ENCODE results near the gene DNMT3L.
A peak's percentile ranks its signal among the peaks of the same experiment; 100 is the strongest.
"Not testable (repeated sequence)": the region's sequence is repeated elsewhere in the genome, so short reads cannot be mapped to it uniquely, and the experiment has no call there.

DNMT3L gene

GRCh38 chr21:44295646-44296045 is 33.9 kb upstream of the DNMT3L start:
- no peak for DNase-seq (ENCODE audit: low read depth)
- H3K4me3 ChIP-seq (ENCODE audit: low read depth, low read length), result no peak overlapping the region

GRCh38 chr21:44295163-44295573 is 33.5 kb upstream of the DNMT3L start:
- no peak overlapping the region for H3K4me3 ChIP-seq (ENCODE audit: low read depth, low read length)
- DNase-seq (ENCODE audit: low read depth), result no peak

DNA sequence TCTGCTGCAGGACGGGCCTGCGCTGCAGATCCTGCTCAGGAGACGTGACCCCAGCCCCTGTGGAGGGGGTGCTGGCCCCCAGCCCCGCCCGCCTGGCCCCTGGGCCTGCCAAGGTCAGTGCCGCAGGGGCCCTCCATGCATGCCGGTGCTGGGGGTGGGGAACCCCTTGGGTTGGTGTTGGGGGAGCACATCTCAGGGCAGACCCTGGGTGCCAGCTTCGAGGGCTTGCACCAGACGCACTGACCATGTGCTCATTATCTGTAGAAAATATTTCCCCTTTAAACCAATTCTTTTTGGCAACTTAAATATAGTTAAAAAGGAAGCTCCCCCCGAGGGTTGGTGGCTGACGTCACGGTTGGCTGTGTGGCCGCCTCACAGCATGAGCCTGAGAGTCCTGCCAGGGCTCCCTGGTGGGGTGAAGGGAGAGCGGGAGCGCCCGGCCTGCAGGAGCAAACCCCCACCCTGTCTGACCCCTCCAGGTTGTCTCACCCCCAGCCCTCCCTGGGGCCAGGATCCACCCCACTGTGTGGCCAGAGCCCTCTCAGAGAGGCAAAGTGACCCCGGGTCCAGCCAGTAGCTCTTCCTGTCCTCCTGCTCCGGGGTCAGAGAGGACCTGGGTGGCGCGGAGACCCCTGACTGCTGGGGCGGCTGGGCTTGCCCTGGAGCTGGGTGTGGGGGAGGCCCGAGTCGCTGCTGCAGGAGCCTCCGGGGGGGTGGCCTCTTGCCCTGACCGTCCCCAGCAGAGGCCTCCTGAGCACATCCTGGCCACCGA is 32.9 kb upstream of the DNMT3L start:
- H3K4me3 ChIP-seq (ENCODE audit: low read depth, low read length), result no peak overlapping the region
- no peak for DNase-seq (ENCODE audit: low read depth)

GRCh38 chr21:44293551-44294231 is 32.0 kb upstream of the DNMT3L start:
- DNase-seq (ENCODE audit: low read depth), result no peak
- no peak overlapping the region for H3K4me3 ChIP-seq (ENCODE audit: low read depth, low read length)

- H3K4me3 ChIP-seq (ENCODE audit: low read depth, low read length), result no peak overlapping the region
- DNase-seq (ENCODE audit: low read depth), result no peak
Observed at GRCh38 chr21:44292812-44293195, 31.1 kb upstream of the DNMT3L start.

GRCh38 chr21:44291936-44292811 is 30.5 kb upstream of the DNMT3L start:
- H3K4me3 ChIP-seq (ENCODE audit: low read depth, low read length), result no peak overlapping the region
- DNase-seq (ENCODE audit: low read depth), result no peak

DNA sequence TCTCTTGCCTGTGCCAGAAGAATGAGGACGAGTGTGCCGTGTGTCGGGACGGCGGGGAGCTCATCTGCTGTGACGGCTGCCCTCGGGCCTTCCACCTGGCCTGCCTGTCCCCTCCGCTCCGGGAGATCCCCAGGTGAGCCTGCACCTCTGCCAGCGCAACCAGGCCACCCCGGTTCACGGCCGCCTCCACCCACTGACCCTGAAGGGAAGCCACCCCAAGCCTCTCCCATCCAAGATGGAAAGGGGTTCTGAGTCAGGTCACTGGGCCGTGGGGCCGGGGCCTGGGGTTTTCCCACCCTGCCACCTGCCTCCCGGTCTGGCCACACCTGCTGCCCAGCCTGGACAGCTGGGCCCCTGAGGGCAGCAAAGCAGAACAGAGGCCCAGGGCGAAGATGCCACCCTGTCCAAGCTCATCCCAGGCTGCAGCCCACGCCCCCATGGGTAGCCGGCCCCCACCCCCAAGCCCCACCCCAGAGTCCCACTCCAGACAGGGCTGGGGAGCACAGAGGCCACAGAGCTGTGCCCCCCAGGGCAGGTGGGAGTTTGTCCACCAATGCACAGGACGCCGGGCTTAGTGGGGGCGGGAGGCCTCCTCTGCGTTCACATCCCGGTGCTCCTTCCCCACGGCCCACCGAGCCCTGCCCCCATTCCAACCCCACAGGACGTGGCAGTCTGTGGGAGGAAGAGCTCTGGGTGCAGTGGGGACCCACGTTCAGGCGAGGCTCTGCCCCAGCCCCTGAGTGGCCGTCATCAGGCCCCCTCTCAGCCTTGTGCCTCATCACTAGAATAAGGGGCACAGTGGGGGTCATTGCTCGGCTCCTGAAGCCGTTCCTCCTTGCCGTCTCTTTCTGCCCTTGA is 29.6 kb upstream of the DNMT3L start:
- no peak overlapping the region for H3K4me3 ChIP-seq (ENCODE audit: low read depth, low read length)
- no peak for DNase-seq (ENCODE audit: low read depth)

DNA sequence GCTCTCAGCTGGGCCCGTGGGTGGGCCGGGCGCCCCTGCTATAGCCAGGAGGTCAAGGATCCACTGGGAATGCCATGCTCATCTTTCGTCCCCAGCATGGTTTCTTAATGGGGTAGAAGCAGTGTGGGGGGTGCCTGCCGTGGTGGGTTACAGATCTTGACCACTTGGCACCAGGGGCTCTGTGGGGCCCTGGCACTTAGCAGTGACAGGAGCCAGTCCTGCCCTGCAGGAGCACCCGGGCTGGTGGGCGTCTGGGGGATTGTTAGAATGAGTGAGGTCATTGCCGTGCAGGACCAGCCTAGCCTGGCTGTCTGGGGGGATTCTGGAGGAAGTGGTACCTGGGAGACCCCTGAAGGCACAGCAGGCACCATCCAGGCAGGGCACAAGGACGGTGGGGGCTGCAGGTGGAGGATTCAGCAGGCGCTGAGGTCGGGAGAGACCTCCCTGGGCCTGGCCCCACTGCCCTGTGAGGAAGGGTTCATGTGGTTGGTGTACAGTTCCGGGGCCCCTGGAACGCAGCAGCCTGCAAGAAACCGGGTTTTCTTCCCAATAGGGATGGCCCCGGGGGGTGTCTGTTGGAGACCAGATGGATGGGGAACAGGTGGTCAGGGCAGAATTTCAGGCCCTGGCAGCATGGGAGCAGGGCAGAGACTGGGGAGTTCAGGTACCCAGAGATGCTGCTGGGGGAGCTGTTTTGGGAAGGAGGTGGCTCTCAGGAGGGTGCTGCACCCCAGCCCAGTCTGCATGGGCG is 28.8 kb upstream of the DNMT3L start:
- H3K4me3 ChIP-seq (ENCODE audit: low read depth, low read length), result no peak overlapping the region
- DNase-seq (ENCODE audit: low read depth), result no peak

- H3K4me3 ChIP-seq (ENCODE audit: low read depth, low read length), result no peak overlapping the region
- DNase-seq (ENCODE audit: low read depth), result no peak
Observed at GRCh38 chr21:44289381-44290010, 27.8 kb upstream of the DNMT3L start.

DNA sequence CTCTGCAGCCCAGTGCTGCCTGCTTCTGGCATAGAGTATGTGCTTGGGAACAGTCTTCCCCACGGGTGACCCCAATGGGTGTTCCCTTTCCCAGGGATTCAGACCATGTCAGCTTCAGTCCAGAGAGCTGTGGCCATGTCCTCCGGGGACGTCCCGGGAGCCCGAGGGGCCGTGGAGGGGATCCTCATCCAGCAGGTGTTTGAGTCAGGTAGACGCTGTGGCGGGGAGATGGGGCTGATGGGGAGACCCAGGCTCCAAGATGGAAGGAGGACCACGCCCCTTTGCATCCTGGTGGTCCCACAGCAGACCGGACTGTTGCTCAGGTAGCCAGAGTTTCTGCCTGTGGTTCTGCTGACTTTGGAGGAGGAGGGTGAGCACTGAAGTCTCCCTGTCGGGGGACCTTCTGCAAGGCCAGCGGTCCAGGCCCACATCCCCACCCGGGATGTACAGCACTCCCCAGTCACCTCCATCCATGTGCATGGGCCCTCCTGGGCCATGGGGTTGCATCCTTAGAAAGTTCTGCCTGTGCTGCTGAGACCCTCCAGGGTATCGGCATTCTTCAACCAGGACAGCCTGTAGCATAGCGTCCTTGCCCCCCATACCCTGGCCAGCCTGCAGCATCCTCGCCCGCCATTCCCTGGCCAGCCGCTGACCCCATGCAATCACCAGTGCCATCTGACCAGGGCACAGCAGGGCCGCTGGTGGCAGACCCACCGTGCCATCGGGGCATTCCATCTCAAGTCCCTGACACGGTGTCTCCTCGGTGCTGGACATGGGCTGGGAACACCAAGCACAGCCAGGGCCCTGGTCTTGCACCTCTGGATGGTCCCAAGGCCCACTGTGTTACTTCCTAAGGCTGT is 26.8 kb upstream of the DNMT3L start:
- DNase-seq (ENCODE audit: low read depth), result no peak
- no peak overlapping the region for H3K4me3 ChIP-seq (ENCODE audit: low read depth, low read length)

DNA sequence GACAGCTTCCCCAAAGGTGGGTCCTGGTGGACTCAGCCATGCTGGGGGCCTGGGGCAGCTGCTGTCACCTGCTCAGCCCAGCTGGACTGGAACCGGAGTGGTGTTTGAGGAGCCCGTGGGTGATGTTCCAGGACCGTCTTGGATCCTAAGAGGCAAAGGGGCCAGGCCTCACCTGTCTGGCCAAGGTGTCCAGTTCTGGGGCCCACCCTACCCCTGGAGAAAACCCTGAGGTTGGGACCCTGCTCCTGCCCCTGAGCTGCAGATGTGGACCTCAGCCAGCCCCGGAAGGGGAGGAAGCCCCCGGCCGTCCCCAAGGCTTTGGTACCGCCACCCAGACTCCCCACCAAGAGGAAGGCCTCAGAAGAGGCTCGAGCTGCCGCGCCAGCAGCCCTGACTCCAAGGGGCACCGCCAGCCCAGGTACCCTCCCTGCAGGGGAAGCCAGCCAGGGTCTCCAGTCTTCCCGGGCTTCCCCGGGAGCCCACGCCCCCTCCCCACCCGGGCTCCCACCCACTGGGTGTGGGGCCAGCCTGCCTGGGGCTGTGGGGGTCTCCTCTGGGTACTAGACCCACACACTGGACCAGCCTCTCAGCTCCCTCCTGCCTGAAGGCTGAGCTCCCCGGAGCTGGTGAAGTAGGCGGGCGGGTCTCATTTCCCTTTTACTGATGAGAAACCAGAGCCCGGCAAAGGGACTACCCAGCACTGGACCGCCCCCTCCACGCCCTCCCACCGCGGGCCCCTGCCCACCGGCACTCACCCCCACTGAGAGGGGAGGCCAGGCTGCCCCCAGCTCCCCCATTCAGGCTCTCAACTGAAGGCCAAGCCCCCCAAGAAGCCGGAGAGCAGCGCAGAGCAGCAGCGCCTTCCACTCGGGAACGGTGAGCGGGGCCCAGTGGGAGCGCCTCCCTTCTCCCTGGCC is 25.3 kb upstream of the DNMT3L start:
- no peak for DNase-seq (ENCODE audit: low read depth)
- H3K4me3 ChIP-seq (ENCODE audit: low read depth, low read length), result no peak overlapping the region

DNA sequence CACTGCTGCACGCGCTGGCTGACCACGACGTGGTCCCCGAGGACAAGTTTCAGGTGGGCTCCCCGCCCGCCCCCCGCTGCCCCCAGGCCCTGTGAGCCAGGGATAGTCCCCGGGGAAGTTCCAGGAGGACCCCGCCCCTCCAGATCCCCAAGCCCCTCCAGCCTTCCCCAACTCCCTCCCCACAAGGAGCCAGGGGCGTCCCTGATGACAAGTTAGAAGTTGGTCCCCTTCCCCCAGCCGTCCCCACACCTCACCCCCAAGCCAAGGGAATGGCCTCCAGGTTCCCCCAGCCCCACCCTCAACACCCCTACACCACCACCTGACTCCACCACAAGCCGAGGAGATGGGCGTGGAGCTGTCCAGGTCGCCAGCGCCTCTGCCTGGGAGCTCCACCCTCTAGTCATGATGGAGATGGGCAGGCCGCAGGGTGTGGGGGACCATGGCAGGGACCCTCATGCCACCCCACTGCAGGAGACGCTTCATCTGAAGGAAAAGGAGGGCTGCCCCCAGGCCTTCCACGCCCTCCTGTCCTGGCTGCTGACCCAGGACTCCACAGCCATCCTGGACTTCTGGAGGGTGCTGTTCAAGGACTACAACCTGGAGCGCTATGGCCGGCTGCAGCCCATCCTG is 24.5 kb upstream of the DNMT3L start:
- no peak overlapping the region for H3K4me3 ChIP-seq (ENCODE audit: low read depth, low read length)
- no peak for DNase-seq (ENCODE audit: low read depth)

GRCh38 chr21:44285138-44285992 is 23.7 kb upstream of the DNMT3L start, which contains the start of gene AIRE:
Gene AIRE (plus strand): TSS chr21:44285876. CDS start chr21:44286007, 131 bp downstream.
- peak within 1 kb of the TSS; percentile 27 for H3K4me3 ChIP-seq (ENCODE audit: low read depth, low read length)
- no peak for DNase-seq (ENCODE audit: low read depth)

DNA sequence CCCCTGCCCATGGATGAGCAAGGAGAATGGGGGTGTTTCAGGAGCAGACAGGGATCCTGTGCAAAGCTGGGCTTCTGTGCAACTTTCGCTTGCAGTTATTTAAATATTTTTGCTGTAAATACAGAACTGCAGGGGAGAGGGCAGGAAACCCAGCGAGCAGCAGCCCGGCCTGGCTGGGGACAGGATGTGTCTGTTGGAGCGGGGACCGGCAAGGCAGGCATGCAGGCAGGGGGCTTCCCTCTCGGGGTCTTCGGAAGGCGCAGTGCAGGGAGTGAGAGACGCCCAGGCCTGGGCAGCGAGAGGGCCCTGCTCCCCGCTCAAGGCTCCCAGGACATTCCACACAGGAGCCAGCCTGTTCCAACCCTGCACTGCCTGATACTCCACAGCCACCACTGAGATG is 22.3 kb upstream of the DNMT3L start:
- no peak for DNase-seq (ENCODE audit: low read depth)
- no peak overlapping the region for H3K4me3 ChIP-seq (ENCODE audit: low read depth, low read length)

GRCh38 chr21:44283211-44283785 is 21.6 kb upstream of the DNMT3L start:
- not testable (repeated sequence) for DNase-seq (ENCODE audit: low read depth); H3K4me3 ChIP-seq (ENCODE audit: low read depth, low read length)

Data from skeletal muscle cell (primary cell).